ENCODE data around the gene OTOG.

Gene OTOG

DNA sequence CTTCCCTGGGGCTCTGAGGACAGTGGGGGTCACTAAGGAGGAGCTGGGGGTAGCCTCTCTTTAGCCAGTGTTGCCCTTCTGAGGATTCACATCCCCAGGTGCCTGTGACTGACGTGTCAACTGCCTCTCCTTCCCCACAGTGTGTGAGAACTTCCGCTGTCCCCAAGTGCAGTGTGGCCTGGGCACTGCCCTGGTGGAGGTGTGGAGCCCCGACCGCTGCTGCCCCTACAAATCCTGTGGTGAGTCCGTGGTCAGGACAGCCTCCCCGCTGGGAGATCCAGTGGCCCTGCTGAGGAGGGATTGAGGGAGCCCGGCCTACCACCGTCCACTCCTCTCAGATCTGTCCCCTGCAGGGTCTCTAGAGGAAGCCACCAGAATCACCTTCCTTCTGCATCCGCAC lies 91.3 kb downstream of the OTOG start:
- DNase-seq (ENCODE audit: low read depth), result no peak
- no peak overlapping the region for H3K4me3 ChIP-seq (ENCODE audit: low read length)
- TF ChIP-seq, protein P1, sequence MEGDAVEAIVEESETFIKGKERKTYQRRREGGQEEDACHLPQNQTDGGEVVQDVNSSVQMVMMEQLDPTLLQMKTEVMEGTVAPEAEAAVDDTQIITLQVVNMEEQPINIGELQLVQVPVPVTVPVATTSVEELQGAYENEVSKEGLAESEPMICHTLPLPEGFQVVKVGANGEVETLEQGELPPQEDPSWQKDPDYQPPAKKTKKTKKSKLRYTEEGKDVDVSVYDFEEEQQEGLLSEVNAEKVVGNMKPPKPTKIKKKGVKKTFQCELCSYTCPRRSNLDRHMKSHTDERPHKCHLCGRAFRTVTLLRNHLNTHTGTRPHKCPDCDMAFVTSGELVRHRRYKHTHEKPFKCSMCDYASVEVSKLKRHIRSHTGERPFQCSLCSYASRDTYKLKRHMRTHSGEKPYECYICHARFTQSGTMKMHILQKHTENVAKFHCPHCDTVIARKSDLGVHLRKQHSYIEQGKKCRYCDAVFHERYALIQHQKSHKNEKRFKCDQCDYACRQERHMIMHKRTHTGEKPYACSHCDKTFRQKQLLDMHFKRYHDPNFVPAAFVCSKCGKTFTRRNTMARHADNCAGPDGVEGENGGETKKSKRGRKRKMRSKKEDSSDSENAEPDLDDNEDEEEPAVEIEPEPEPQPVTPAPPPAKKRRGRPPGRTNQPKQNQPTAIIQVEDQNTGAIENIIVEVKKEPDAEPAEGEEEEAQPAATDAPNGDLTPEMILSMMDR (conservative IDR thresholded peaks at IDR 0.05; ENCODE audit: low read depth, low read length), result no peak

DNA sequence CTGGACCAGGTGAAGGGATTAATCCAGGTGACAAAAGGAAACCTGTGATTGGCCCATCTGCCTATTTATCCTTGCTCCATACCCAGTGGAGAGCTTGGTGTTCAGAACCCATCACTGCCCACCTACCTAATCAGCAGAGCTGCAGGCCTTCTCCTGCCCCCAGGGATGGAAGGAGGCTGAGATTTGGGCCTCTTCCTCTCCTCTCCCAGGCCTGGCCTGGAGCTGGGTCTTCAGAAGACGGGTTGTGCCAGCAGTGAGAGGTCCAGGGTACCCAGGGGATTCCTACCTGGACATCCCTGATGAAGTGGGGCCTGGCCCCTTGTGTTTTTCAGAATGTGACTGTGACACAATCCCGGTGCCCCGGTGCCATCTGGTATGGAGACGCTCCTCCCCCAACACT lies 92.0 kb downstream of the OTOG start:
- H3K4me3 ChIP-seq (ENCODE audit: low read length), result no peak overlapping the region
- TF ChIP-seq, protein P1 (conservative IDR thresholded peaks at IDR 0.05; ENCODE audit: low read depth, low read length), result no peak
- no peak for DNase-seq (ENCODE audit: low read depth)

DNA sequence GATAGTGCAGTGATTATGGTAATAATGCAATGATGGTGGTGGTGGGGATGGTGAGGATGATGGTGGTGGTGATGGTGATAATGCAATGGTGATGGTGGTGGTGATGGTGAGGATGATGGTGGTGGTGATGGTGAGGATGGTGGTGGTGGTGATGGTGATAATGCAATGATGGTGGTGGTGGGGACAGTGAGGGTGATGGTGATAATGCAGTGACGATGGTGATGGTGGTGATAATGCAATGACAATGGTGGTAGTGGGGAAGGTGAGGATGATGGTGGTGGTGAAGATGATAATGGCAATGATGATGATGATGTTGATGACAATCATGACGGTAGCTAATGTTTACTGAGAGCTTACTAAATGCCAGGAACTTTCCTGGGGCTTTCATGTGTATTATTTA lies 92.7 kb downstream of the OTOG start:
- no peak overlapping the region for H3K4me3 ChIP-seq (ENCODE audit: low read length)
- TF ChIP-seq, protein P1 (conservative IDR thresholded peaks at IDR 0.05; ENCODE audit: low read depth, low read length), result no peak
- no peak for DNase-seq (ENCODE audit: low read depth)

DNA sequence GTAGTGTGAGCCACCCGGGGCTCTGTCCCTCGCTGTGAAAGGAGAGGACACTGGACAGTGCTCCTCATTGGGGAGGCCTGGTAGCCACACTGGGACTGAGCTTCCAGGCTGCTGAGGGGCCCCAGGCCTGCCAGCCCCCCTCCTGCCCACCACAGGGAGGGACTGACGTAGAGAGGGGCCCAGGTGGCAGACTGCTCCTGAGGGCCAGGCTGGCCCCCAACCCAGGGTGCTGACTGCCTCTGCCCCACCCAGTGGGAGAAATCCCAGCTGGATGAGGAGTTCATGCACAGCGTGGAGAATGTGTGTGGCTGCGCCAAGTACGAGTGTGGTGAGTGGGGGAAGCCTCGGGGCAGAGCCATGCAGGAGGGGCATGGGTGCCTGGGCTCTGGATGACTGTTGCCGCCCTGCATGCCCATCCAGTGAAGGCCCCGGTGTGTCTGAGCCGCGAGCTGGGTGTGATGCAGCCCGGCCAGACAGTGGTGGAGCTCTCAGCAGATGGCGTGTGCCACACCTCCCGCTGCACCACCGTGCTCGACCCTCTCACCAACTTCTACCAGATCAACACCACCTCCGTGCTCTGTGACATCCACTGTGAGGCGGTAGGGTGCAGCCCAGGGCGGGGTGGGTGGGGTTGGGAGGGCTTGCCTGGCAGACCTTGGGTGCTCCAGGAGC lies 93.6 kb downstream of the OTOG start:
- TF ChIP-seq, protein P1 (conservative IDR thresholded peaks at IDR 0.05; ENCODE audit: low read depth, low read length), result no peak
- H3K4me3 ChIP-seq (ENCODE audit: low read length), result no peak overlapping the region
- no peak for DNase-seq (ENCODE audit: low read depth)

DNA sequence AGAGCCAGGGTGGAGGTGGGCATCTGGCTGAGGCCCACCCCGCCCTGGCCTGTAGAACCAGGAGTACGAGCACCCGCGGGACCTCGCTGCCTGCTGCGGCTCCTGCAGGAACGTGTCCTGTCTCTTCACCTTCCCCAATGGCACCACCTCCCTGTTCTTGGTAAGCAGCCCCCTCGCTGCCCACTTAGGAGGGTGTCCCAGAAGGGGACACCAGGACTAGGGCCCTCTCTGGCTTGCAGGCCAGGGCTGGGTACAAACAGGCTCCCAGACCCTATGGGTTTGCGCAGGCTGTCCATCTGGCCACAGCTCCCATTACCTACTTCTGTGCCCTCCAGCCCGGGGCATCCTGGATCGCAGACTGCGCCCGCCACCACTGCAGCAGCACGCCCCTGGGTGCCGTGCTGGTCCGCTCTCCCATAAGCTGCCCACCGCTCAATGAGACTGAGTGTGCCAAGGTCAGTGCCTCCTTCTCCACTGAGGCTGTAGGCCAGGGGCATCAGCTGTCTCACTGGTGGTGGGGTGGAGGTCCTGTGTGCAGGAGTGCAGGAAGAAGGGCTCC lies 94.8 kb downstream of the OTOG start:
- TF ChIP-seq, protein P1 (conservative IDR thresholded peaks at IDR 0.05; ENCODE audit: low read depth, low read length), result no peak
- no peak overlapping the region for H3K4me3 ChIP-seq (ENCODE audit: low read length)
- no peak for DNase-seq (ENCODE audit: low read depth)

DNA sequence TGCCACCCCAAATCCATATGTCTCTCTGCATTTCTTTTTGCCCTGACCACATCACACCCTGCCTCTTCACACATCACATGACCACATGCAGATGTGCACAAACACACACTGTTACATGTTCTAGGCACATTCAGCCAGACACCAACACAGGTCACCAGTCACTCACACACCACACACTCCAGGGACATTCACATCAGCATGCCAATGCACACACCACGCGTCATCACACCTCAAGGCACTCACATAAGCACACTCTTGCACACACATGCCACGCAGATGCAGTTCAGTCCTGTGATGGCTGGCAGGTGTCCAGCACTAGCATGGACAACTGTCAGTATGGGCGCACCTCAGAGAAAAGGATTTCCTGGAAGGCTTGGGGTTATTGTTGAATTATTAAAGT lies 95.3 kb downstream of the OTOG start:
- H3K4me3 ChIP-seq (ENCODE audit: low read length), result no peak overlapping the region
- TF ChIP-seq, protein P1 (conservative IDR thresholded peaks at IDR 0.05; ENCODE audit: low read depth, low read length), result no peak
- DNase-seq (ENCODE audit: low read depth), result no peak

DNA sequence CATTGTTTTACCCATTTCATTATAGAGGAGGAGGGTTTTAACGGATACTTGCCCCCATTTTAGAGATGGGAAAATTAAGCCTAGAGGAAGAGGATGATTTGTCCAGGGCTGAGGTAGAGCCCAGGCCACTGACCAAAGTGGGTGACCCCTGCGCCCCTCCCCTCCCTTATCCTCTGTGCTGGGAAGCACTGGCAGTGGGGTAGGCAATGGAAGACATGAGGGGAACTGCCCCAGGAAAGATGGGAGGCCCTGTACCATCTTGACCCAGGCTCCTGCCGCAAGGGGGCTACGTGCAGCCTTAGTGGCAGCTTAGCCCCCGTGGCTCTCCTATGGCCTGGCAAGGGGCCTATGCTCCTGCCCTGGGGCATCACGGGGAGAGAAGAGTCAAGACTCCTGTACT lies 95.9 kb downstream of the OTOG start:
- H3K4me3 ChIP-seq (ENCODE audit: low read length), result no peak overlapping the region
- DNase-seq (ENCODE audit: low read depth), result no peak
- TF ChIP-seq, protein P1 (conservative IDR thresholded peaks at IDR 0.05; ENCODE audit: low read depth, low read length), result no peak

Data from retinal pigment epithelial cell (primary cell).